Neural cell (in vitro differentiated cells): ENCODE data around the gene GTSE1. TPM values are rescaled to one million over a fixed set of nuclear protein-coding genes. Genes with fewer than 3 reads are reported as not detected.

ENCODE experiments used
- H2AFZ ChIP-seq: fragments of 200-600, 300-800 bp; sonication (generic), shearing (Covaris generic); 2 replicates; pipeline ENCODE4 v1.6.0; 2014; ENCODE audit warnings: low read depth, mild to moderate bottlenecking, antibody characterized with exemption, low read length, moderate library complexity
- H3F3A ChIP-seq: fragments of 200-600 bp; shearing (Covaris generic); 2 replicates; pipeline ENCODE4 v1.6.1; 2016; ENCODE audit warnings: mild to moderate bottlenecking, moderate library complexity, mixed read lengths, antibody characterized with exemption, low read length; ENCODE audit not compliant: insufficient read depth, poor library complexity, severe bottlenecking
- H3K27ac ChIP-seq: fragments of 200-600, 300-800 bp; sonication (generic), shearing (Covaris generic); 2 replicates; pipeline ENCODE4 v1.5.1; 2014; ENCODE audit warnings: mild to moderate bottlenecking, low read length, moderate library complexity
- H3K27me3 ChIP-seq: fragments of 300-800, 200-600 bp; sonication (generic), shearing (Covaris generic); 2 replicates; pipeline ENCODE4 v1.6.0; 2014; ENCODE audit warnings: mild to moderate bottlenecking, low read depth, low read length, moderate library complexity; ENCODE audit not compliant: insufficient read depth
- H3K36me3 ChIP-seq: fragments of 300-800, 200-600 bp; sonication (generic), shearing (Covaris generic); 2 replicates; pipeline ENCODE4 v1.5.1; 2014; ENCODE audit warnings: mild to moderate bottlenecking, antibody characterized with exemption, low read length, moderate library complexity; ENCODE audit not compliant: insufficient read depth
- H3K4me2 ChIP-seq: fragments of 300-800, 200-600 bp; sonication (generic), shearing (Covaris generic); 2 replicates; pipeline ENCODE4 v1.6.0; 2014; ENCODE audit warnings: mild to moderate bottlenecking, low read length
- H3K4me3 ChIP-seq: fragments of 300-800, 200-600 bp; sonication (generic), shearing (Covaris generic); 2 replicates; pipeline ENCODE4 v1.5.1; 2014; ENCODE audit warnings: mild to moderate bottlenecking, low read length, moderate library complexity
- H3K79me2 ChIP-seq: fragments of 200-600 bp; shearing (Covaris generic); replicated peaks from 2 replicates; pipeline ENCODE4 v1.6.0; 2014; ENCODE audit warnings: mild to moderate bottlenecking, low read length, moderate library complexity; ENCODE audit not compliant: insufficient read depth
- H3K9ac ChIP-seq: fragments of 300-800, 200-600 bp; sonication (generic), shearing (Covaris generic); 2 replicates; pipeline ENCODE4 v1.6.1; 2016; ENCODE audit warnings: mild to moderate bottlenecking, low read length, mixed read lengths
- H3K9me2 ChIP-seq: fragments of 200-600 bp; shearing (Covaris generic); 2 replicates; pipeline ENCODE4 v1.6.1; 2016; ENCODE audit warnings: mild to moderate bottlenecking, low read length, mixed read lengths; ENCODE audit not compliant: insufficient read depth
- H3K9me3 ChIP-seq: fragments of 200-600, 300-800 bp; sonication (generic), shearing (Covaris generic); 2 replicates; pipeline ENCODE4 v1.6.1; 2016; ENCODE audit warnings: mild to moderate bottlenecking, mixed run types, low read length, moderate library complexity, mixed read lengths
- H4K20me1 ChIP-seq: fragments of 200-600 bp; shearing (Covaris generic); 2 replicates; pipeline ENCODE4 v1.6.1; 2016; ENCODE audit warnings: mild to moderate bottlenecking, mixed run types; ENCODE audit not compliant: insufficient read depth
- EP300 ChIP-seq: fragments of 450-650 bp; conservative IDR thresholded peaks from 2 replicates; pipeline ENCODE4 v1.6.1; 2014; ENCODE audit warnings: antibody characterized with exemption, mild to moderate bottlenecking, moderate library complexity; ENCODE audit not compliant: poor library complexity, severe bottlenecking
- EZH2 ChIP-seq: fragments of 200-600, 300-800 bp; shearing (Covaris generic), sonication (generic); IDR thresholded peaks from 2 replicates; pipeline ENCODE4 v1.6.1; 2014; ENCODE audit warnings: antibody characterized with exemption, low read length, borderline replicate concordance, mild to moderate bottlenecking; ENCODE audit not compliant: insufficient read depth, poor library complexity, severe bottlenecking
- MXI1 ChIP-seq: fragments of 450-650 bp; conservative IDR thresholded peaks from 2 replicates; pipeline ENCODE4 v1.6.1; 2014; ENCODE audit warnings: antibody characterized with exemption, mild to moderate bottlenecking; ENCODE audit not compliant: poor library complexity, severe bottlenecking
- POLR2AphosphoS5 ChIP-seq: IDR thresholded peaks from 2 replicates; pipeline ENCODE4 v1.6.1; 2012
- RAD21 ChIP-seq: fragments of 450-650 bp; conservative IDR thresholded peaks from 2 replicates; pipeline ENCODE4 v1.6.1; 2014; ENCODE audit warnings: antibody characterized with exemption, mild to moderate bottlenecking, moderate library complexity
- SMC3 ChIP-seq: fragments of 450-650 bp; conservative IDR thresholded peaks from 2 replicates; pipeline ENCODE4 v1.6.1; 2014; ENCODE audit warnings: antibody characterized with exemption, mild to moderate bottlenecking, moderate library complexity; ENCODE audit not compliant: poor library complexity
- TAF1 ChIP-seq: IDR thresholded peaks from 2 replicates; pipeline ENCODE4 v1.6.1; 2012; ENCODE audit warnings: low read depth
- polyA plus RNA-seq: library from polyadenylated mRNA; depleted of rRNA; stranded (reverse); fragments of >200 nt; gene quantifications from 2 replicates; pipeline ENCODE4 v1.2.3, GENCODE V29; 2014
- TF ChIP-seq, protein P1 (sequence below): IDR thresholded peaks from 2 replicates; pipeline ENCODE4 v1.6.1; 2012; ENCODE audit warnings: borderline replicate concordance
- TF ChIP-seq, protein P2 (sequence below): fragments of 450-650 bp; IDR thresholded peaks from 2 replicates; pipeline ENCODE4 v1.5.1; 2014; ENCODE audit warnings: antibody characterized with exemption, mild to moderate bottlenecking, moderate library complexity; ENCODE audit not compliant: poor library complexity, severe bottlenecking

Gene GTSE1
- polyA plus RNA-seq, 1 donor from 2014 or later, result 0.28 TPM

GRCh38 chr22:46378426-46379065, 81.9 kb downstream of the GTSE1 start:
- no peak overlapping the region for H3K27ac ChIP-seq
- no peaks in the 10 kb centered on the region for H3F3A ChIP-seq
- no peaks in the 10 kb centered on the region for H3K27me3 ChIP-seq
- H4K20me1 ChIP-seq, result no peaks in the 10 kb centered on the region
- no peak overlapping the region for H3K4me2 ChIP-seq
- H3K9me2 ChIP-seq, result no peaks in the 10 kb centered on the region
- H3K9ac ChIP-seq, result no peak overlapping the region
- H3K9me3 ChIP-seq, result no peaks in the 10 kb centered on the region
- H3K36me3 ChIP-seq, result no peaks in the 10 kb centered on the region
- TF ChIP-seq, protein P1, sequence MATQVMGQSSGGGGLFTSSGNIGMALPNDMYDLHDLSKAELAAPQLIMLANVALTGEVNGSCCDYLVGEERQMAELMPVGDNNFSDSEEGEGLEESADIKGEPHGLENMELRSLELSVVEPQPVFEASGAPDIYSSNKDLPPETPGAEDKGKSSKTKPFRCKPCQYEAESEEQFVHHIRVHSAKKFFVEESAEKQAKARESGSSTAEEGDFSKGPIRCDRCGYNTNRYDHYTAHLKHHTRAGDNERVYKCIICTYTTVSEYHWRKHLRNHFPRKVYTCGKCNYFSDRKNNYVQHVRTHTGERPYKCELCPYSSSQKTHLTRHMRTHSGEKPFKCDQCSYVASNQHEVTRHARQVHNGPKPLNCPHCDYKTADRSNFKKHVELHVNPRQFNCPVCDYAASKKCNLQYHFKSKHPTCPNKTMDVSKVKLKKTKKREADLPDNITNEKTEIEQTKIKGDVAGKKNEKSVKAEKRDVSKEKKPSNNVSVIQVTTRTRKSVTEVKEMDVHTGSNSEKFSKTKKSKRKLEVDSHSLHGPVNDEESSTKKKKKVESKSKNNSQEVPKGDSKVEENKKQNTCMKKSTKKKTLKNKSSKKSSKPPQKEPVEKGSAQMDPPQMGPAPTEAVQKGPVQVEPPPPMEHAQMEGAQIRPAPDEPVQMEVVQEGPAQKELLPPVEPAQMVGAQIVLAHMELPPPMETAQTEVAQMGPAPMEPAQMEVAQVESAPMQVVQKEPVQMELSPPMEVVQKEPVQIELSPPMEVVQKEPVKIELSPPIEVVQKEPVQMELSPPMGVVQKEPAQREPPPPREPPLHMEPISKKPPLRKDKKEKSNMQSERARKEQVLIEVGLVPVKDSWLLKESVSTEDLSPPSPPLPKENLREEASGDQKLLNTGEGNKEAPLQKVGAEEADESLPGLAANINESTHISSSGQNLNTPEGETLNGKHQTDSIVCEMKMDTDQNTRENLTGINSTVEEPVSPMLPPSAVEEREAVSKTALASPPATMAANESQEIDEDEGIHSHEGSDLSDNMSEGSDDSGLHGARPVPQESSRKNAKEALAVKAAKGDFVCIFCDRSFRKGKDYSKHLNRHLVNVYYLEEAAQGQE, result no peak
- TF ChIP-seq MXI1 (no peak), SMC3 (no peak), RAD21 (no peak)
- no peak overlapping the region for H2AFZ ChIP-seq
- no peak overlapping the region for H3K4me3 ChIP-seq
- no peaks in the 10 kb centered on the region for H3K79me2 ChIP-seq

GRCh38 chr22:46379066-46379930, 82.6 kb downstream of the GTSE1 start:
- Histone ChIP-seq H4K20me1 (no peaks in the 10 kb centered on the region), H3K9me2 (no peaks in the 10 kb centered on the region), H3K27ac (no peak overlapping the region), H3K9ac (no peak overlapping the region), H3K4me3 (no peak overlapping the region), H3K36me3 (no peaks in the 10 kb centered on the region), H3K79me2 (no peaks in the 10 kb centered on the region), H2AFZ (no peak overlapping the region), H3F3A (no peaks in the 10 kb centered on the region), H3K27me3 (no peaks in the 10 kb centered on the region), H3K4me2 (no peak overlapping the region), H3K9me3 (no peaks in the 10 kb centered on the region)
- TF ChIP-seq, protein P2, sequence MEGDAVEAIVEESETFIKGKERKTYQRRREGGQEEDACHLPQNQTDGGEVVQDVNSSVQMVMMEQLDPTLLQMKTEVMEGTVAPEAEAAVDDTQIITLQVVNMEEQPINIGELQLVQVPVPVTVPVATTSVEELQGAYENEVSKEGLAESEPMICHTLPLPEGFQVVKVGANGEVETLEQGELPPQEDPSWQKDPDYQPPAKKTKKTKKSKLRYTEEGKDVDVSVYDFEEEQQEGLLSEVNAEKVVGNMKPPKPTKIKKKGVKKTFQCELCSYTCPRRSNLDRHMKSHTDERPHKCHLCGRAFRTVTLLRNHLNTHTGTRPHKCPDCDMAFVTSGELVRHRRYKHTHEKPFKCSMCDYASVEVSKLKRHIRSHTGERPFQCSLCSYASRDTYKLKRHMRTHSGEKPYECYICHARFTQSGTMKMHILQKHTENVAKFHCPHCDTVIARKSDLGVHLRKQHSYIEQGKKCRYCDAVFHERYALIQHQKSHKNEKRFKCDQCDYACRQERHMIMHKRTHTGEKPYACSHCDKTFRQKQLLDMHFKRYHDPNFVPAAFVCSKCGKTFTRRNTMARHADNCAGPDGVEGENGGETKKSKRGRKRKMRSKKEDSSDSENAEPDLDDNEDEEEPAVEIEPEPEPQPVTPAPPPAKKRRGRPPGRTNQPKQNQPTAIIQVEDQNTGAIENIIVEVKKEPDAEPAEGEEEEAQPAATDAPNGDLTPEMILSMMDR, result no peak
- TF ChIP-seq SMC3, result no peak
- no peak for TF ChIP-seq MXI1
- TF ChIP-seq EZH2, result no peak
- TF ChIP-seq, protein P1, result no peak
- no peak for TF ChIP-seq RAD21
- TF ChIP-seq EP300, result no peak
- TF ChIP-seq POLR2AphosphoS5, result no peak
- no peak for TF ChIP-seq TAF1
